Stimulated activated CD4-positive, alpha-beta T cell treated with anti-CD3 and anti-CD28 coated beads, Interleukin-2, amount 100 ng/mL, for 48 hours (primary cell): ENCODE results near the gene DNAI4.

Experiments used
- DNase-seq, 2 donors: peaks; one replicate each; pipeline ENCODE4 v3.0.0-alpha.2; 2020

Gene DNAI4

DNA sequence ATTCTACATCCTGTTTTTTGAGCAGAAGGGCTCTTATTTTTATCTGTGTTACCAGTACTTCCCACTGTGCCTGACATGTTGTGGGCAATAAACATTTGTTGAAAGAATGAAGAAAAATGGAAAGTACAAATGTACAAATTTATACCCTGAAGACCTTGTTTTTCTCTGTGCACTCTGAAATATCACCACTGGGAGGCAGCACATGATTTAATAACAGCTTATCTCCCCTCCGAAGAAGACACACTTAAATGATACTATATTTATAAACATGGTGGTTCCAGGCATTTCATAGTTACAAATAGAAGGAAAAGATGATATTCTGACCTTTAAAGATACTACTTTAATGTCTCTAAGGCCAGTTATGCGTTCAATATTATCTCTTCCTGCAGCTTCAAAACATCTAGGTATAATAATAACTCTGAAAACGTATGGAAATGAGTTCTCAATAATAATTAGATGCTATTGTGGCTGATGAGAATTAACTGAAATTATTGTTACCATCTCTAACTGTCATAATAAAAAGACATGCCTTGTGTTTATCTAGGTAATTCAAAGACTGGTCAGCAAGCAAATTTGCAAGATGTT is 159.6 kb downstream of the DNAI4 start:
- DNase-seq, result peak; percentile 32 to 72
